NCI-H187 treated with DMSO at 0.1 percent for 48 hours (cell line): ENCODE results near the gene RYK.
"Not testable (repeated sequence)": the region's sequence is repeated elsewhere in the genome, so short reads cannot be mapped to it uniquely, and the experiment has no call there.

Experiments used
- DNase-seq: peaks from one replicate; lab custom pipeline; 2025; lab: John Stamatoyannopoulos, UW

The RYK gene

GRCh38 chr3:134216191-134216764, 34.4 kb downstream of the RYK start:
- no peak for DNase-seq

- DNase-seq, result no peak
Observed at GRCh38 chr3:134214239-134214638, 36.4 kb downstream of the RYK start.

- DNase-seq, result no peak
Observed at GRCh38 chr3:134212967-134213665, 37.5 kb downstream of the RYK start.

- DNase-seq, result no peak
Observed at GRCh38 chr3:134211797-134212196, 38.9 kb downstream of the RYK start.

GRCh38 chr3:134205451-134205850, 45.2 kb downstream of the RYK start:
- no peak for DNase-seq

- no peak for DNase-seq
Observed at GRCh38 chr3:134201201-134202130, 49.2 kb downstream of the RYK start.

GRCh38 chr3:134199880-134200279, 50.8 kb downstream of the RYK start:
- DNase-seq, result not testable (repeated sequence)

GRCh38 chr3:134199240-134199639, 51.4 kb downstream of the RYK start:
- no peak for DNase-seq

GRCh38 chr3:134198414-134198813, 52.2 kb downstream of the RYK start:
- DNase-seq, result no peak

- no peak for DNase-seq
Observed at GRCh38 chr3:134197681-134198261, 52.9 kb downstream of the RYK start.

- no peak for DNase-seq
Observed at GRCh38 chr3:134194247-134194646, 56.4 kb downstream of the RYK start.

GRCh38 chr3:134190250-134190649, 60.4 kb downstream of the RYK start:
- no peak for DNase-seq

- no peak for DNase-seq
Observed at GRCh38 chr3:134189849-134190248, 60.8 kb downstream of the RYK start.

GRCh38 chr3:134186391-134186790, 64.3 kb downstream of the RYK start:
- no peak for DNase-seq

GRCh38 chr3:134180761-134181160, 69.9 kb downstream of the RYK start:
- no peak for DNase-seq

- DNase-seq, result no peak
Observed at GRCh38 chr3:134179508-134179907, 71.2 kb downstream of the RYK start.

- DNase-seq, result no peak
Observed at GRCh38 chr3:134163096-134163495, 87.6 kb downstream of the RYK start.

GRCh38 chr3:134161898-134162615, 88.6 kb downstream of the RYK start:
- no peak for DNase-seq

GRCh38 chr3:134155446-134155845, 95.2 kb downstream of the RYK start:
- no peak for DNase-seq

GRCh38 chr3:134153761-134154160, 96.9 kb downstream of the RYK start:
- no peak for DNase-seq

GRCh38 chr3:134150476-134150875, 100.2 kb downstream of the RYK start:
- DNase-seq, result no peak

GRCh38 chr3:134149286-134149685, 101.4 kb downstream of the RYK start:
- DNase-seq, result no peak
